ENCODE data around the gene CDH18.

DNA sequence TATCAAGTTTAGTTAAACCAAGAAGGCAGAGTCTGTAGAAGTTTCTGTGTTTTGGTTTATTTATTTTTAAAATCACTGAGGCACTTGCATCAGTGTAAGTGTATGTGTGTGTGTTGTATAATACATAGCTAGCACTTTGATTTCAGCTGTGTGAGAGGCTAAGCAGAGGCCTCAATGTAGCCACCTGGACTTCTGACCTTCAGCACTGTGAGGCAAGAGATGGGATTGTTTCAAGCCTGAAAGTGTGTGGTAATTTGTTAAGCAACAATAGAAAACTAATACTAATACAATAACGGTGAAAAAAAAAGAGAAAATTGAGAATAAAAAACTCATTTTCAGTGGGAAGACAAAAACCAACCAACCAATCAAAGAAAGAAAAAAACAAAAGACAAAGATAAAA lies 327.3 kb downstream of the CDH18 start:
- TF ChIP-seq, protein P1, sequence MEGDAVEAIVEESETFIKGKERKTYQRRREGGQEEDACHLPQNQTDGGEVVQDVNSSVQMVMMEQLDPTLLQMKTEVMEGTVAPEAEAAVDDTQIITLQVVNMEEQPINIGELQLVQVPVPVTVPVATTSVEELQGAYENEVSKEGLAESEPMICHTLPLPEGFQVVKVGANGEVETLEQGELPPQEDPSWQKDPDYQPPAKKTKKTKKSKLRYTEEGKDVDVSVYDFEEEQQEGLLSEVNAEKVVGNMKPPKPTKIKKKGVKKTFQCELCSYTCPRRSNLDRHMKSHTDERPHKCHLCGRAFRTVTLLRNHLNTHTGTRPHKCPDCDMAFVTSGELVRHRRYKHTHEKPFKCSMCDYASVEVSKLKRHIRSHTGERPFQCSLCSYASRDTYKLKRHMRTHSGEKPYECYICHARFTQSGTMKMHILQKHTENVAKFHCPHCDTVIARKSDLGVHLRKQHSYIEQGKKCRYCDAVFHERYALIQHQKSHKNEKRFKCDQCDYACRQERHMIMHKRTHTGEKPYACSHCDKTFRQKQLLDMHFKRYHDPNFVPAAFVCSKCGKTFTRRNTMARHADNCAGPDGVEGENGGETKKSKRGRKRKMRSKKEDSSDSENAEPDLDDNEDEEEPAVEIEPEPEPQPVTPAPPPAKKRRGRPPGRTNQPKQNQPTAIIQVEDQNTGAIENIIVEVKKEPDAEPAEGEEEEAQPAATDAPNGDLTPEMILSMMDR (conservative IDR thresholded peaks at IDR 0.05; ENCODE audit: low read length) = no peak
- TF ChIP-seq EZH2phosphoT487 (IDR thresholded peaks at IDR 0.05; ENCODE audit: borderline replicate concordance, low read depth, low read length) = no peak
